ENCODE measurements around the gene COL9A2.

GRCh38 chr1:40257313-40257687 is 59.8 kb downstream of the COL9A2 start:
- TF ChIP-seq POLR2A (IDR thresholded peaks at IDR 0.05; ENCODE audit: low read depth, low read length) (peak; percentile 75), POLR2AphosphoS5 (IDR thresholded peaks at IDR 0.05; ENCODE audit: low read depth, low read length) (no peak)

All from GM12891 (cell line).